Measurements from ENCODE around the gene SRPK2. TPM values are rescaled to one million over a fixed set of nuclear protein-coding genes. Genes with fewer than 3 reads are reported as not detected.

SRPK2 gene
- polyA plus RNA-seq, 1 donor from 2014 or later = 118 TPM

GRCh38 chr7:105377903-105378302 is 10.8 kb downstream of the SRPK2 start:
- H3K4me2 ChIP-seq (ENCODE audit: low read length) = no peak overlapping the region
- TF ChIP-seq POLR2AphosphoS5 (IDR thresholded peaks at IDR 0.05) (no peak), SMC3 (conservative IDR thresholded peaks at IDR 0.05; ENCODE audit: poor library complexity) (no peak), TAF1 (IDR thresholded peaks at IDR 0.05; ENCODE audit: low read depth) (no peak), RAD21 (conservative IDR thresholded peaks at IDR 0.05) (no peak), EZH2 (IDR thresholded peaks at IDR 0.05; ENCODE audit: borderline replicate concordance, insufficient read depth, low read length, poor library complexity, severe bottlenecking) (no peak), REST (IDR thresholded peaks at IDR 0.05; ENCODE audit: borderline replicate concordance) (no peak)

GRCh38 chr7:105376908-105377533 is 11.7 kb downstream of the SRPK2 start:
- H2AFZ ChIP-seq (ENCODE audit: low read depth, low read length) = no peak overlapping the region
- H3K4me2 ChIP-seq (ENCODE audit: low read length) = no peak overlapping the region
- peaks cover 32% of the 10 kb centered on the region for H3K79me2 ChIP-seq (replicated peaks; ENCODE audit: insufficient read depth, low read length)
- no peak overlapping the region for H3K27ac ChIP-seq (ENCODE audit: low read length)
- no peaks in the 10 kb centered on the region for H4K20me1 ChIP-seq (ENCODE audit: insufficient read depth)
- TF ChIP-seq REST (IDR thresholded peaks at IDR 0.05; ENCODE audit: borderline replicate concordance) (no peak), RAD21 (conservative IDR thresholded peaks at IDR 0.05) (no peak), TAF1 (IDR thresholded peaks at IDR 0.05; ENCODE audit: low read depth) (no peak), EP300 (conservative IDR thresholded peaks at IDR 0.05; ENCODE audit: poor library complexity, severe bottlenecking) (no peak), EZH2 (IDR thresholded peaks at IDR 0.05; ENCODE audit: borderline replicate concordance, insufficient read depth, low read length, poor library complexity, severe bottlenecking) (no peak), POLR2AphosphoS5 (IDR thresholded peaks at IDR 0.05) (no peak), MXI1 (conservative IDR thresholded peaks at IDR 0.05; ENCODE audit: poor library complexity, severe bottlenecking) (no peak), SMC3 (conservative IDR thresholded peaks at IDR 0.05; ENCODE audit: poor library complexity) (no peak)
- TF ChIP-seq, protein P1, sequence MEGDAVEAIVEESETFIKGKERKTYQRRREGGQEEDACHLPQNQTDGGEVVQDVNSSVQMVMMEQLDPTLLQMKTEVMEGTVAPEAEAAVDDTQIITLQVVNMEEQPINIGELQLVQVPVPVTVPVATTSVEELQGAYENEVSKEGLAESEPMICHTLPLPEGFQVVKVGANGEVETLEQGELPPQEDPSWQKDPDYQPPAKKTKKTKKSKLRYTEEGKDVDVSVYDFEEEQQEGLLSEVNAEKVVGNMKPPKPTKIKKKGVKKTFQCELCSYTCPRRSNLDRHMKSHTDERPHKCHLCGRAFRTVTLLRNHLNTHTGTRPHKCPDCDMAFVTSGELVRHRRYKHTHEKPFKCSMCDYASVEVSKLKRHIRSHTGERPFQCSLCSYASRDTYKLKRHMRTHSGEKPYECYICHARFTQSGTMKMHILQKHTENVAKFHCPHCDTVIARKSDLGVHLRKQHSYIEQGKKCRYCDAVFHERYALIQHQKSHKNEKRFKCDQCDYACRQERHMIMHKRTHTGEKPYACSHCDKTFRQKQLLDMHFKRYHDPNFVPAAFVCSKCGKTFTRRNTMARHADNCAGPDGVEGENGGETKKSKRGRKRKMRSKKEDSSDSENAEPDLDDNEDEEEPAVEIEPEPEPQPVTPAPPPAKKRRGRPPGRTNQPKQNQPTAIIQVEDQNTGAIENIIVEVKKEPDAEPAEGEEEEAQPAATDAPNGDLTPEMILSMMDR (IDR thresholded peaks at IDR 0.05; ENCODE audit: poor library complexity, severe bottlenecking) = no peak
- H3K36me3 ChIP-seq (ENCODE audit: insufficient read depth, low read length) = no peaks in the 10 kb centered on the region
- no peaks in the 10 kb centered on the region for H3F3A ChIP-seq (ENCODE audit: insufficient read depth, low read length, poor library complexity, severe bottlenecking)
- H3K9ac ChIP-seq (ENCODE audit: low read length) = no peak overlapping the region
- no peaks in the 10 kb centered on the region for H3K27me3 ChIP-seq (ENCODE audit: insufficient read depth, low read depth, low read length)
- H3K9me2 ChIP-seq (ENCODE audit: insufficient read depth, low read length) = no peaks in the 10 kb centered on the region
- no peak overlapping the region for H3K4me3 ChIP-seq (ENCODE audit: low read length)
- H3K9me3 ChIP-seq (ENCODE audit: low read length) = no peaks in the 10 kb centered on the region

More at GRCh38 chr7:105377903-105378302, 10.8 kb downstream of the SRPK2 start:
- H4K20me1 ChIP-seq (ENCODE audit: insufficient read depth) = no peaks in the 10 kb centered on the region
- no peaks in the 10 kb centered on the region for H3F3A ChIP-seq (ENCODE audit: insufficient read depth, low read length, poor library complexity, severe bottlenecking)
- no peaks in the 10 kb centered on the region for H3K9me3 ChIP-seq (ENCODE audit: low read length)
- H3K9me2 ChIP-seq (ENCODE audit: insufficient read depth, low read length) = no peaks in the 10 kb centered on the region
- H3K27me3 ChIP-seq (ENCODE audit: insufficient read depth, low read depth, low read length) = no peaks in the 10 kb centered on the region
- H2AFZ ChIP-seq (ENCODE audit: low read depth, low read length) = no peak overlapping the region
- no peaks in the 10 kb centered on the region for H3K36me3 ChIP-seq (ENCODE audit: insufficient read depth, low read length)
- no peak overlapping the region for H3K4me3 ChIP-seq (ENCODE audit: low read length)
- H3K27ac ChIP-seq (ENCODE audit: low read length) = no peak overlapping the region
- H3K79me2 ChIP-seq (replicated peaks; ENCODE audit: insufficient read depth, low read length) = peaks cover 37% of the 10 kb centered on the region
- H3K9ac ChIP-seq (ENCODE audit: low read length) = no peak overlapping the region

Measured in neural cell (in vitro differentiated cells).